MCF 10A (cell line): ENCODE measurements around the gene APBB2. TPM values are rescaled to one million over a fixed set of nuclear protein-coding genes. Genes with fewer than 3 reads are reported as not detected.
"Not testable (repeated sequence)": the region's sequence is repeated elsewhere in the genome, so short reads cannot be mapped to it uniquely, and the experiment has no call there.

ENCODE experiments used
- BruUV-seq: library from RNA; stranded (reverse); fragments of 400-500 nt; replicated peaks from 2 replicates; lab custom pipeline; 2021; lab: Mats Ljungman, UMichigan
- CTCF ChIA-PET: fragments of 300-600 bp; sonication (Branson Sonifier 250); formaldehyde crosslinking; extraction: SDS; loops from one replicate; lab custom pipeline; 2021; ENCODE audit warnings: antibody characterized with exemption, inconsistent platforms; lab: Yijun Ruan, JAX
- POLR2A ChIA-PET: fragments of 300-600, 350-650 bp; sonication (Branson Sonifier 250); formaldehyde crosslinking; extraction: SDS; loops from one replicate; lab custom pipeline; 2020; ENCODE audit warnings: antibody characterized with exemption, inconsistent platforms; lab: Yijun Ruan, JAX
- DNase-seq: peaks from one replicate; pipeline ENCODE4 v3.0.0-alpha.2; 2018; ENCODE audit not compliant: unreplicated experiment
- H3K27ac Mint-ChIP-seq: one replicate; pipeline ENCODE4 v1.8.0; 2022; ENCODE audit warnings: mild to moderate bottlenecking, low read depth, mixed read lengths; ENCODE audit not compliant: unreplicated experiment
- H3K27me3 Mint-ChIP-seq: one replicate; pipeline ENCODE4 v1.8.0; 2022; ENCODE audit warnings: mixed read lengths; ENCODE audit not compliant: insufficient read depth, unreplicated experiment
- H3K36me3 Mint-ChIP-seq: one replicate; pipeline ENCODE4 v1.8.0; 2022; ENCODE audit warnings: mild to moderate bottlenecking, moderate library complexity, mixed read lengths; ENCODE audit not compliant: insufficient read depth, unreplicated experiment
- H3K4me1 Mint-ChIP-seq: one replicate; pipeline ENCODE4 v1.8.0; 2022; ENCODE audit warnings: mixed read lengths; ENCODE audit not compliant: insufficient read depth, unreplicated experiment
- H3K4me3 Mint-ChIP-seq: one replicate; pipeline ENCODE4 v1.8.0; 2022; ENCODE audit warnings: mild to moderate bottlenecking, moderate library complexity, mixed read lengths; ENCODE audit not compliant: unreplicated experiment
- H3K9me3 Mint-ChIP-seq: one replicate; pipeline ENCODE4 v1.8.0; 2022; ENCODE audit warnings: mixed read lengths; ENCODE audit not compliant: unreplicated experiment
- CTCF ChIP-seq: fragments of 200-600 bp; IDR thresholded peaks from one replicate; pipeline ENCODE4 v1.8.0; 2022; ENCODE audit warnings: antibody characterized with exemption, mild to moderate bottlenecking; ENCODE audit not compliant: unreplicated experiment
- intact Hi-C: fragments of 100-400 bp; cut with micrococcal nuclease; formaldehyde crosslinking; loops from 2 replicates; pipeline ENCODE4 v1.14.1; 2022
- total RNA-seq: library from RNA; stranded (reverse); gene quantifications from 2 replicates; pipeline ENCODE4 v1.2.3, GENCODE V29; 2022

APBB2 gene
- total RNA-seq, 1 experiment from 2014 or later: 201 TPM

- POLR2A ChIA-PET: interaction anchor here (0.7 to 9.9 kb wide), 10 partner anchors 11 to 180 kb away, joined by 3 to 163 read pairs (median 8); no protein-coding TSS in a partner anchor
- peak overlapping the region; percentile 61 for H3K4me3 Mint-ChIP-seq
- intact Hi-C loops: loop anchor here (1.0 to 2.0 kb wide), 2 partner anchors 34 to 58 kb away; no protein-coding TSS in a partner anchor
- H3K27ac Mint-ChIP-seq: peak overlapping the region; percentile 86
- CTCF ChIA-PET: interaction anchor here (1.4 kb wide), 1 partner anchor 22 kb away, joined by 4 read pairs; no protein-coding TSS in a partner anchor
- DNase-seq: peak; percentile 78
- H3K9me3 Mint-ChIP-seq: no peaks in the 10 kb centered on the region
- peak; percentile 17 for TF ChIP-seq CTCF
- peaks cover 66% of the 10 kb centered on the region for H3K36me3 Mint-ChIP-seq
- peaks cover 63% of the 10 kb centered on the region for H3K4me1 Mint-ChIP-seq
- BruUV-seq: no TSS peak
- no peaks in the 10 kb centered on the region for H3K27me3 Mint-ChIP-seq
Measured at GRCh38 chr4:41154814-41155177, 59.5 kb downstream of the APBB2 start.

- no TSS peak for BruUV-seq
- Mint-ChIP-seq H3K9me3 (no peaks in the 10 kb centered on the region), H3K36me3 (peaks cover 70% of the 10 kb centered on the region), H3K27me3 (no peaks in the 10 kb centered on the region), H3K4me1 (peaks cover 63% of the 10 kb centered on the region), H3K4me3 (peak overlapping the region; percentile 61), H3K27ac (peak overlapping the region; percentile 86)
- no peak for DNase-seq
- CTCF ChIA-PET: interaction anchor here (1.0 to 2.2 kb wide), 4 partner anchors 22 to 58 kb away, joined by 4 to 7 read pairs (median 6); no protein-coding TSS in a partner anchor
- no peak for TF ChIP-seq CTCF
- intact Hi-C loops: loop anchor here (2.0 kb wide), 1 partner anchor 33 kb away; no protein-coding TSS in a partner anchor
- POLR2A ChIA-PET: interaction anchor here (0.5 to 9.9 kb wide), 21 partner anchors 10 to 233 kb away, joined by 3 to 163 read pairs (median 4); no protein-coding TSS in a partner anchor
Measured at GRCh38 chr4:41154010-41154813, 60.1 kb downstream of the APBB2 start.

GRCh38 chr4:41150401-41150800, 63.9 kb downstream of the APBB2 start:
- H3K4me1 Mint-ChIP-seq: peaks cover 55% of the 10 kb centered on the region
- no peak for TF ChIP-seq CTCF

GRCh38 chr4:41149568-41149967, 64.8 kb downstream of the APBB2 start:
- peaks cover 55% of the 10 kb centered on the region for H3K4me1 Mint-ChIP-seq
- peak overlapping the region; percentile 56 for H3K27ac Mint-ChIP-seq
- intact Hi-C loops: loop anchor here (10.0 kb wide), 1 partner anchor 225 kb away; no protein-coding TSS in a partner anchor
- H3K36me3 Mint-ChIP-seq: peaks cover 48% of the 10 kb centered on the region
- POLR2A ChIA-PET: interaction anchor here (1.0 to 20.2 kb wide), 4 partner anchors 11 to 36 kb away, joined by 4 to 462 read pairs (median 66); no protein-coding TSS in a partner anchor
- not testable (repeated sequence) for DNase-seq, H3K27me3 Mint-ChIP-seq, H3K4me3 Mint-ChIP-seq, H3K9me3 Mint-ChIP-seq, BruUV-seq
- CTCF ChIA-PET: interaction anchor here (1.1 kb wide), 1 partner anchor 64 kb away, joined by 3 read pairs; no protein-coding TSS in a partner anchor

More at GRCh38 chr4:41150401-41150800, 63.9 kb downstream of the APBB2 start:
- ChIA-PET POLR2A (interaction anchor here (0.7 to 10.2 kb wide), 6 partner anchors 10 to 173 kb away, joined by 3 to 128 read pairs (median 4); no protein-coding TSS in a partner anchor), CTCF (interaction anchor here (0.5 kb wide), 1 partner anchor 143 kb away, joined by 3 read pairs; no protein-coding TSS in a partner anchor)
- Mint-ChIP-seq H3K36me3 (peaks cover 48% of the 10 kb centered on the region), H3K27ac (no peak overlapping the region), H3K9me3 (no peaks in the 10 kb centered on the region), H3K27me3 (no peaks in the 10 kb centered on the region), H3K4me3 (no peak overlapping the region)
- no TSS peak for BruUV-seq
- intact Hi-C loops: no loop called here
- no peak for DNase-seq
